ENCODE results near the gene RBBP9. TPM values are rescaled to one million over a fixed set of nuclear protein-coding genes. Genes with fewer than 3 reads are reported as not detected.

Gene RBBP9
- total and polyA plus RNA-seq, 2 of the 4 experiments (the other 2 are of a cell fraction), result 4.8 to 31.4 TPM

- peaks cover 5% of the 10 kb centered on the region for H3K36me3 ChIP-seq (ENCODE audit: control insufficient read depth, insufficient read depth, low read length)
- H2BK5ac ChIP-seq (ENCODE audit: low read depth, low read length, poor library complexity, severe bottlenecking), result peak within 1 kb of the TSS; percentile 71
- H3K9me1 ChIP-seq (ENCODE audit: insufficient read depth, low read length), result peaks cover 8% of the 10 kb centered on the region
- TF ChIP-seq RCOR1 (IDR thresholded peaks at IDR 0.05; ENCODE audit: insufficient replicate concordance, low read length) (peak; percentile 90), NFE2L2 (IDR thresholded peaks at IDR 0.05; ENCODE audit: low read depth, low read length) (no peak), CEBPB (IDR thresholded peaks at IDR 0.05; ENCODE audit: low read depth, low read length) (0 out of 2 replicates have a peak, but pooled peaks have one; percentile 1), SMC3 (IDR thresholded peaks at IDR 0.05; ENCODE audit: low read depth, low read length) (no peak), POLR2A (IDR thresholded peaks at IDR 0.05; ENCODE audit: low read depth, low read length) (peak; percentile 88), FOS (IDR thresholded peaks at IDR 0.05; ENCODE audit: low read depth, low read length) (peak; percentile 17; the same call in 1 of the 2 replicates), BHLHE40 (IDR thresholded peaks at IDR 0.05; ENCODE audit: low read depth, low read length) (no peak), MXI1 (IDR thresholded peaks at IDR 0.05; ENCODE audit: borderline replicate concordance, low read depth, low read length) (peak; percentile 77; the same call in 1 of the 2 replicates), MAZ (IDR thresholded peaks at IDR 0.05; ENCODE audit: borderline replicate concordance, low read depth, low read length) (peak; percentile 70; the same call in 1 of the 2 replicates)
- H4K20me1 ChIP-seq (ENCODE audit: insufficient read depth, low read length), result no peaks in the 10 kb centered on the region
- peak within 1 kb of the TSS; percentile 70 for H3K4me3 ChIP-seq (ENCODE audit: insufficient read depth, low read depth, low read length)
- peak; percentile 100 for ATAC-seq (ENCODE audit: low read depth)
- H3K4me2 ChIP-seq (ENCODE audit: low read depth, low read length), result peak within 1 kb of the TSS; percentile 92
- H3K56ac ChIP-seq (ENCODE audit: extremely low read depth, insufficient read depth, low read length), result peak within 1 kb of the TSS; percentile 40
- H3K27ac ChIP-seq (ENCODE audit: insufficient read depth, low read length), result peak within 1 kb of the TSS; percentile 72
- H3K9me3 ChIP-seq (ENCODE audit: control insufficient read depth, insufficient read depth, low read length), result no peaks in the 10 kb centered on the region
- H3K4ac ChIP-seq (ENCODE audit: low read depth, low read length), result peak within 1 kb of the TSS; percentile 89
- peak within 1 kb of the TSS; percentile 74 for H2BK20ac ChIP-seq (ENCODE audit: low read depth, low read length)
- CTCF ChIA-PET, result interaction anchor here (1.4 kb wide), 1 partner anchor 21 kb away, joined by 4 read pairs; no protein-coding TSS in a partner anchor
- H2BK15ac ChIP-seq (ENCODE audit: low read depth, low read length), result peak within 1 kb of the TSS; percentile 10; the same call in 1 of the 3 replicates
- no TSS peak for BruUV-seq (replicated peaks)
- H2AK9ac ChIP-seq (replicated peaks; ENCODE audit: low read depth, low read length, poor library complexity), result peak within 1 kb of the TSS; percentile 88
- peak; percentile 97 for DNase-seq
- H3K27me3 ChIP-seq (ENCODE audit: control insufficient read depth, insufficient read depth, low read length), result no peaks in the 10 kb centered on the region; the same call in 1 of the 2 replicates
- H4K5ac ChIP-seq (ENCODE audit: low read depth, low read length), result peak within 1 kb of the TSS; percentile 97
- peak within 1 kb of the TSS; percentile 84 for H3K9ac ChIP-seq (ENCODE audit: low read depth, low read length)
- H3K14ac ChIP-seq (replicated peaks; ENCODE audit: low read depth, low read length), result peak within 1 kb of the TSS; percentile 96
- H3K79me1 ChIP-seq (ENCODE audit: low read depth in 1 of 2, low read length in 2 of 2), result peaks cover 13 to 27% of the 10 kb centered on the region in 2 experiments
- WGBS, 2 experiments (ENCODE audit: extremely low coverage in 2 of 2, insufficient read length in 1 of 2), result 0% methylated on average over 40 of the region's 69 CpGs; no CpG with 5 or more reads in 1 of the 2 experiments
- H2AK5ac ChIP-seq (ENCODE audit: low read depth, low read length), result peak within 1 kb of the TSS; percentile 55
- H2AFZ ChIP-seq (replicated peaks; ENCODE audit: low read length, poor library complexity), result peak within 1 kb of the TSS; percentile 92
- H3K18ac ChIP-seq (ENCODE audit: low read depth, low read length), result peak within 1 kb of the TSS; percentile 75
- POLR2A ChIA-PET (ENCODE audit: unreplicated experiment), result interaction anchor here (0.5 to 1.0 kb wide), 4 partner anchors 9 to 1306 kb away, joined by 3 to 5 read pairs (median 4); partner anchors contain the start of genes DZANK1 and POLR3F
- H2BK120ac ChIP-seq (ENCODE audit: low read depth, low read length), result peak within 1 kb of the TSS; percentile 86
- dilution Hi-C loops (cut with HindIII; ENCODE audit: low sequenced_read_pairs, unreplicated experiment) (no loop called here), intact Hi-C loops (cut with micrococcal nuclease) (loop anchor here (2.0 kb wide), 1 partner anchor 41 kb away; the partner anchor contains the start of genes DZANK1 and POLR3F), in situ Hi-C loops (cut with MboI; ENCODE audit: low sequenced_read_pairs) (no loop called here)
- H4K91ac ChIP-seq (ENCODE audit: insufficient read depth, low read depth, low read length), result peak within 1 kb of the TSS; percentile 83
- H3K23ac ChIP-seq (ENCODE audit: low read depth, low read length), result peak within 1 kb of the TSS; percentile 93
- H4K8ac ChIP-seq (ENCODE audit: low read depth in 2 of 2, low read length in 2 of 2), result peak within 1 kb of the TSS; percentile 85 to 99
- peaks cover 4% of the 10 kb centered on the region; the same call in 1 of the 2 replicates for H3K4me1 ChIP-seq (ENCODE audit: control insufficient read depth, insufficient read depth, low read length)
These were observed 10.5 kb upstream of the RBBP9 start, which contains the start of gene SEC23B for GRCh38 chr20:18507218-18508191. SEC23B (plus strand) TSS chr20:18507940; CDS start chr20:18510836, 2,896 bp downstream.
